H1 (cell line): ENCODE data around the gene PRR19. TPM values are rescaled to one million over a fixed set of nuclear protein-coding genes. Genes with fewer than 3 reads are reported as not detected.

Experiments
- CTCF ChIA-PET: fragments of 300-600 bp; sonication (Branson Sonifier 250); formaldehyde crosslinking; loops from one replicate; lab custom pipeline; 2021; ENCODE audit not compliant: partially characterized antibody; lab: Charles Lee
- POLR2A ChIA-PET: fragments of 300-600 bp; sonication (Branson Sonifier 250); formaldehyde crosslinking; loops from one replicate; lab custom pipeline; 2021; ENCODE audit warnings: inconsistent platforms; ENCODE audit not compliant: partially characterized antibody; lab: Charles Lee
- DNase-seq, 2 experiments: peaks; one replicate each; pipeline versions ENCODE4 v3.0.0 to v3.0.0-alpha.2; 2010 to 2022; ENCODE audit warnings: low spot score in 2 of 2, low read depth in 1 of 2, mixed read lengths in 1 of 2
- FAIRE-seq: peaks from 2 replicates; lab custom pipeline; 2011; peaks lifted over from hg19 to GRCh38; lab: Jason Lieb, UNC
- H2AFZ ChIP-seq: 2 replicates; pipeline ENCODE4 v1.8.1; 2012; ENCODE audit warnings: low read length, inconsistent platforms
- H2AK5ac ChIP-seq: 2 replicates; pipeline ENCODE4 v1.6.1; 2013; ENCODE audit warnings: low read depth, low read length
- H2BK120ac ChIP-seq: replicated peaks from 2 replicates; pipeline ENCODE3; 2013; ENCODE audit warnings: low read depth, low read length, inconsistent platforms
- H2BK12ac ChIP-seq: 2 replicates; pipeline ENCODE4 v1.6.1; 2013; ENCODE audit warnings: low read depth, low read length
- H2BK15ac ChIP-seq: 2 replicates; pipeline ENCODE4 v1.6.1; 2013; ENCODE audit warnings: low read length
- H2BK20ac ChIP-seq: 2 replicates; pipeline ENCODE4 v1.6.1; 2013; ENCODE audit warnings: low read length
- H2BK5ac ChIP-seq: 2 replicates; pipeline ENCODE4 v1.6.1; 2013; ENCODE audit warnings: low read depth, low read length
- H3K14ac ChIP-seq: 2 replicates; pipeline ENCODE4 v1.6.1; 2013; ENCODE audit warnings: inconsistent platforms; ENCODE audit not compliant: insufficient read length
- H3K18ac ChIP-seq: 2 replicates; pipeline ENCODE4 v1.6.1; 2013; ENCODE audit warnings: low read length; ENCODE audit errors: extremely low read depth
- H3K23ac ChIP-seq: 2 replicates; pipeline ENCODE4 v1.6.1; 2013; ENCODE audit warnings: inconsistent platforms; ENCODE audit not compliant: insufficient read length
- H3K23me2 ChIP-seq: 2 replicates; pipeline ENCODE4 v1.6.1; 2013; ENCODE audit warnings: low read depth, low read length
- H3K27ac ChIP-seq: 2 replicates; pipeline ENCODE4 v1.6.1; 2011; ENCODE audit warnings: low read depth, low read length, inconsistent platforms
- H3K27me3 ChIP-seq, 4 experiments: replicated peaks in 1 of 4; 1 replicate in 1 of 4; 2 replicates in 3 of 4; pipeline versions ENCODE4 v1.6.1 to v1.8.1; 2011 to 2013; ENCODE audit warnings: low read length in 3 of 4, mild to moderate bottlenecking in 3 of 4, inconsistent platforms in 2 of 4, mixed read lengths in 2 of 4, moderate library complexity in 1 of 4; ENCODE audit not compliant: control insufficient read depth in 3 of 4, insufficient read depth in 3 of 4; ENCODE audit errors: extremely low read depth in 1 of 4
- H3K36me3 ChIP-seq, 4 experiments: 2 replicates each; pipeline versions ENCODE4 v1.6.1 to v1.8.1; 2011 to 2013; ENCODE audit warnings: mild to moderate bottlenecking in 4 of 4, low read length in 3 of 4, moderate library complexity in 2 of 4, control low read depth in 1 of 4, inconsistent platforms in 1 of 4; ENCODE audit not compliant: insufficient read depth in 4 of 4, control insufficient read depth in 2 of 4
- H3K4ac ChIP-seq: replicated peaks from 2 replicates; pipeline ENCODE3; 2013; ENCODE audit warnings: low read length, low read depth, mixed read lengths, inconsistent platforms; ENCODE audit not compliant: insufficient read length
- H3K4me1 ChIP-seq, 4 experiments: replicated peaks in 1 of 4; 1 replicate in 1 of 4; 2 replicates in 3 of 4; pipeline versions ENCODE4 v1.6.1 to v1.8.1; 2011 to 2013; ENCODE audit warnings: low read length in 3 of 4, inconsistent platforms in 2 of 4, mixed read lengths in 1 of 4; ENCODE audit not compliant: insufficient read depth in 4 of 4, control insufficient read depth in 3 of 4
- H3K4me2 ChIP-seq, 2 experiments: 2 replicates each; pipeline versions ENCODE4 v1.6.1 to v1.8.1; 2011 to 2013; ENCODE audit warnings: low read depth in 2 of 2, low read length in 2 of 2, control low read depth in 1 of 2, inconsistent platforms in 1 of 2, mild to moderate bottlenecking in 1 of 2; ENCODE audit not compliant: insufficient read depth in 1 of 2
- H3K4me3 ChIP-seq, 4 experiments: fragments of 200-600, 300-600 bp in 1 of 4; sonication (generic), shearing (Covaris generic), sonication (Bioruptor Twin) in 1 of 4; 2 replicates each; pipeline versions ENCODE4 v1.5.1 to v1.8.1; 2011 to 2016; ENCODE audit warnings: low read length in 4 of 4, low read depth in 3 of 4, control low read depth in 2 of 4, inconsistent platforms in 2 of 4, mild to moderate bottlenecking in 2 of 4, mixed read lengths in 1 of 4, moderate library complexity in 1 of 4; ENCODE audit not compliant: insufficient read depth in 2 of 4; ENCODE audit errors: extremely low read depth in 1 of 4
- H3K56ac ChIP-seq: replicated peaks from 2 replicates; pipeline ENCODE3; 2013; ENCODE audit warnings: low read depth, mild to moderate bottlenecking, mixed read lengths, low read length, inconsistent platforms; ENCODE audit not compliant: insufficient read length
- H3K79me1 ChIP-seq: 2 replicates; pipeline ENCODE4 v1.6.1; 2013; ENCODE audit warnings: low read depth, low read length, control low read depth
- H3K79me2 ChIP-seq, 2 experiments: 2 replicates each; pipeline versions ENCODE4 v1.6.1 to v1.8.1; 2012 to 2013; ENCODE audit warnings: low read length in 2 of 2, mild to moderate bottlenecking in 2 of 2, inconsistent platforms in 1 of 2; ENCODE audit not compliant: insufficient read depth in 2 of 2, control insufficient read depth in 1 of 2
- H3K9ac ChIP-seq, 4 experiments: replicated peaks in 1 of 4; 1 replicate in 1 of 4; 2 replicates in 3 of 4; pipeline versions ENCODE4 v1.6.1 to v1.8.1; 2011 to 2013; ENCODE audit warnings: low read depth in 3 of 4, low read length in 3 of 4, control low read depth in 2 of 4, mild to moderate bottlenecking in 2 of 4, moderate library complexity in 2 of 4, inconsistent platforms in 1 of 4; ENCODE audit errors: extremely low read depth in 1 of 4
- H3K9me3 ChIP-seq, 2 experiments: 2 replicates each; pipeline versions ENCODE4 v1.6.1 to v1.8.1; 2012 to 2013; ENCODE audit warnings: mild to moderate bottlenecking in 2 of 2, moderate library complexity in 2 of 2, control low read depth in 1 of 2, inconsistent platforms in 1 of 2, low read depth in 1 of 2, low read length in 1 of 2, mixed read lengths in 1 of 2; ENCODE audit not compliant: insufficient read depth in 2 of 2
- H4K20me1 ChIP-seq, 2 experiments: replicated peaks in 1 of 2; 2 replicates each; pipeline versions ENCODE3 to v1.8.1; 2011 to 2013; ENCODE audit warnings: inconsistent platforms in 2 of 2, low read length in 2 of 2, mild to moderate bottlenecking in 1 of 2; ENCODE audit not compliant: insufficient read depth in 2 of 2, control insufficient read depth in 1 of 2
- H4K5ac ChIP-seq: 2 replicates; pipeline ENCODE4 v1.6.1; 2013; ENCODE audit warnings: low read length, low read depth, mixed read lengths, inconsistent platforms; ENCODE audit not compliant: insufficient read length
- H4K8ac ChIP-seq: 2 replicates; pipeline ENCODE4 v1.8.0; 2013; ENCODE audit warnings: mild to moderate bottlenecking, moderate library complexity, low read length, inconsistent platforms; ENCODE audit not compliant: insufficient read depth; ENCODE audit errors: extremely low read depth
- H4K91ac ChIP-seq: replicated peaks from 2 replicates; pipeline ENCODE3; 2013; ENCODE audit warnings: low read length, mixed read lengths, inconsistent platforms; ENCODE audit not compliant: insufficient read length
- NRF1 ChIP-seq: IDR thresholded peaks from 2 replicates; pipeline ENCODE4 v1.6.1; 2011; ENCODE audit warnings: mild to moderate bottlenecking, low read depth, low read length, improper control_type of control experiment
- WGBS, 2 experiments: shearing (Covaris generic) in 1 of 2; methylation state at CpG; one replicate each; pipeline versions ENCODE4 v1.1.6 to v1.1.7; 2013 to 2015; ENCODE audit warnings: low lambda C conversion rate in 2 of 2, mixed read lengths in 2 of 2, inconsistent platforms in 1 of 2, low coverage in 1 of 2, missing lambda C conversion rate in 1 of 2; ENCODE audit not compliant: insufficient replicate concordance in 2 of 2, insufficient coverage in 1 of 2, insufficient read length in 1 of 2; ENCODE audit errors: extremely low coverage in 1 of 2, missing lambda C conversion rate in 1 of 2; 5-methylcytosine and 5-hydroxymethylcytosine counted together
- polyA plus RNA-seq, 7 experiments: library from polyadenylated mRNA; depleted of rRNA in 3 of 7; stranded (reverse) in 5 of 7; unstranded in 2 of 7; fragments of >200 nt in 5 of 7; fragments of 200-250 nt in 2 of 7; gene quantifications; 1 replicate in 5 of 7; 2 replicates in 1 of 7; 4 replicates in 1 of 7; pipeline versions ENCODE4 v1.2.1 to v1.2.3, GENCODE V29; 2011 to 2013; ENCODE audit warnings: missing spikeins in 2 of 7, mixed read lengths in 2 of 7
- total RNA-seq: library from RNA; stranded (reverse); fragmentation: NEBNext Ultra II Directional; extraction: Animal tissue kit (Norgen Biotek cat#: 25700); gene quantifications from 2 replicates; pipeline ENCODE4 v1.2.1, GENCODE V29; 2021

Gene PRR19
- total and polyA plus RNA-seq, 2 of the 8 experiments (the other 6 are each of a cell fraction or from before 2014, with no cell fraction given) = 7.2 to 7.5 TPM

DNA sequence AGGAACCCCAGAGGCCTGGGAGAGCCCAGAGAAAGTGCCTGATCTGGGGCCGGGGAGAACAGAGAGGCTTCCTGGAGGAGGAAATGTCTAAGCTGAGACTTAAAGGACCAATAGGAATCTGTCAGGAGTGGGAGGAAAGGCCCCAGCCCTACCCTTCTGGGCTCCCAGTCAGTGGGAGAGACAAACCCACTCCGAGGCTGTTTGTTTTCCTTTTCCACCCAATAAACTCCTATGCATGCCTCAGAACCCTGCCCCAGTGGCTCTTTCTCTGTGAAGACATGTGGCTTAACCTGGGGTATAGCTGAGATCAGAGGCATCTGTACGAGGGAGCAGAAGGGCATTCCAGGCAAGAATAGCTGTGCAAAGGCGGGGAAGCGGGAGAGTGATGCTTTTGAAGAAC is 25.4 kb downstream of the PRR19 start:
- Histone ChIP-seq H2AFZ (no peak overlapping the region), H2BK120ac (no peak overlapping the region), H3K14ac (no peak overlapping the region), H3K79me2 (peaks cover 0 to 16% of the 10 kb centered on the region in 2 experiments; a peak in 1 of 4 replicates), H3K23me2 (peaks cover 13% of the 10 kb centered on the region; the same call in 1 of the 2 replicates), H4K91ac (no peak overlapping the region), H3K27me3 (peaks cover 0 to 13% (median 7%) of the 10 kb centered on the region in 4 experiments; a peak in 5 of 7 replicates), H3K4me1 (peaks cover 0 to 4% (median 1%) of the 10 kb centered on the region in 4 experiments; a peak in 2 of 7 replicates), H4K5ac (no peak overlapping the region)
- CTCF ChIA-PET = interaction anchor here (0.6 to 8.8 kb wide), 9 partner anchors 13 to 128 kb away, joined by 3 to 90 read pairs (median 4); no protein-coding TSS in a partner anchor
- DNase-seq = no peak
- TF ChIP-seq NRF1 = no peak
- TF ChIP-seq, all 59 proteins: peak for 0
- Histone ChIP-seq H3K9ac (no peak overlapping the region), H3K23ac (no peak overlapping the region), H2BK5ac (no peak overlapping the region), H3K27ac (no peak overlapping the region), H4K8ac (no peak overlapping the region), H3K4ac (no peak overlapping the region), H3K79me1 (peaks cover 8% of the 10 kb centered on the region; the same call in 1 of the 2 replicates), H3K9me3 (no peaks in the 10 kb centered on the region), H4K20me1 (peaks cover 0 to 10% of the 10 kb centered on the region in 2 experiments), H3K18ac (no peak overlapping the region), H3K36me3 (no peaks in the 10 kb centered on the region), H2BK15ac (no peak overlapping the region), H2AK5ac (no peak overlapping the region), H3K56ac (no peak overlapping the region), H3K4me3 (no peak overlapping the region), H2BK12ac (no peak overlapping the region), H3K4me2 (no peak overlapping the region; a peak in 1 of 4 replicates), H2BK20ac (no peak overlapping the region)
- POLR2A ChIA-PET = interaction anchor here (0.9 kb wide), 1 partner anchor 71 kb away, joined by 3 read pairs; no protein-coding TSS in a partner anchor
- no peak for FAIRE-seq
- WGBS, 2 experiments = 87% methylated on average over 5 of the region's 5 CpGs; no CpG with 5 or more reads in 1 of the 2 experiments
